ENCODE measurements around the gene KIAA0753.

KIAA0753 gene

DNA sequence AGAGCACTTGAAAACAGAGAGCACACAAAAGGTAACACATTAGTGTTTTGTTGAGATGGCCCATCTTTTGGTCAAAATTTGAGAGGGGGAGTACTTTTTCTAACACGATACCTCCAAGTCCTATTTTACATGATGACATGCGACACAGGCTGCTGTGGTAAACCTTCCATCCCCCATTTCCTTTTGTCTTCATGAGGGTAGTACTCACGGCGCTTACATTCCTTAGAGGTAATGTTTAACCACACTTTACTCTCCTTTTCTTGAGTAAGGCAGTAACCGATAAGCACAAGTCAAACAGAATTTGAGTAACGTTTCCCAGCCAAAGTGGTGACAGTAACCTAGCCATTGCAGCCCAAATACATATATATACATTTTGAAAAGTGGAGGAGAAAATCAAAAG is 48.3 kb downstream of the KIAA0753 start:
- ATAC-seq (ENCODE audit: low read depth) (peak; percentile 20; the same call in 2 of the 3 replicates), DNase-seq (ENCODE audit: low spot score) (no peak)
- TF ChIP-seq, protein P1, sequence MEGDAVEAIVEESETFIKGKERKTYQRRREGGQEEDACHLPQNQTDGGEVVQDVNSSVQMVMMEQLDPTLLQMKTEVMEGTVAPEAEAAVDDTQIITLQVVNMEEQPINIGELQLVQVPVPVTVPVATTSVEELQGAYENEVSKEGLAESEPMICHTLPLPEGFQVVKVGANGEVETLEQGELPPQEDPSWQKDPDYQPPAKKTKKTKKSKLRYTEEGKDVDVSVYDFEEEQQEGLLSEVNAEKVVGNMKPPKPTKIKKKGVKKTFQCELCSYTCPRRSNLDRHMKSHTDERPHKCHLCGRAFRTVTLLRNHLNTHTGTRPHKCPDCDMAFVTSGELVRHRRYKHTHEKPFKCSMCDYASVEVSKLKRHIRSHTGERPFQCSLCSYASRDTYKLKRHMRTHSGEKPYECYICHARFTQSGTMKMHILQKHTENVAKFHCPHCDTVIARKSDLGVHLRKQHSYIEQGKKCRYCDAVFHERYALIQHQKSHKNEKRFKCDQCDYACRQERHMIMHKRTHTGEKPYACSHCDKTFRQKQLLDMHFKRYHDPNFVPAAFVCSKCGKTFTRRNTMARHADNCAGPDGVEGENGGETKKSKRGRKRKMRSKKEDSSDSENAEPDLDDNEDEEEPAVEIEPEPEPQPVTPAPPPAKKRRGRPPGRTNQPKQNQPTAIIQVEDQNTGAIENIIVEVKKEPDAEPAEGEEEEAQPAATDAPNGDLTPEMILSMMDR (IDR thresholded peaks at IDR 0.05; ENCODE audit: poor library complexity, severe bottlenecking) = no peak
- Histone ChIP-seq H3K9me3 (ENCODE audit: severe bottlenecking) (no peaks in the 10 kb centered on the region), H3K4me3 (ENCODE audit: severe bottlenecking) (no peak overlapping the region), H3K27me3 (ENCODE audit: insufficient read depth, poor library complexity, severe bottlenecking) (no peaks in the 10 kb centered on the region), H3K4me1 (ENCODE audit: insufficient read depth, poor library complexity, severe bottlenecking) (peaks cover 19% of the 10 kb centered on the region), H3K36me3 (ENCODE audit: low read depth) (peaks cover 81% of the 10 kb centered on the region), H3K27ac (ENCODE audit: poor library complexity, severe bottlenecking) (peak overlapping the region; percentile 92)

DNA sequence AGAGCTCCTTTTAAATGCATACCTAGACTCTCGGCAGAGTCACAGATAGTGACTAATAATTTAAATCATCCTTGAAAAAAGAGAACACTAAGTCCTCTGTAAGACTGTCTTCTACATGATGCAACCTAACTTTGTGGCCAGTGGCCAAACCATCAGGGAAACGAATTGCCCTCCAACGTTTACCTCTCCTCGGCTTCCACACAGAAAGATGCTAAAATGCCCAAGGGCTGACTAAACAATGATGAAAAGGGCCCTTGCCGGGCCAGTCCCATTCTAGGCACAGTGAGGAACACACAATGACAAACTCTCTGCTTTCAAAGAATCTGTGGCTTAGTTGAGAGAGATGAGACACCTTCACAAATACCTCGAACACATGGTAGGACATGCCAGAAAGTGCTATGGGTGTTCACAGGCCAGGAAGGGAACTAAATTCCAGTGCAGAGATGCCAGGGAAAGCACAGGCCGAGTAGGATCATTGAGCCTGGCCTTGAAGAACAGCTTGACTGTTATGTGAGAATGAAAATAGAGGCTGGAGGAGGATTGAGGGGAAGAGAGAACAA is 48.8 kb downstream of the KIAA0753 start:
- Histone ChIP-seq H3K27ac (ENCODE audit: poor library complexity, severe bottlenecking) (peak overlapping the region; percentile 92), H3K4me3 (ENCODE audit: severe bottlenecking) (no peak overlapping the region), H3K9me3 (ENCODE audit: severe bottlenecking) (no peaks in the 10 kb centered on the region), H3K36me3 (ENCODE audit: low read depth) (peaks cover 81% of the 10 kb centered on the region), H3K27me3 (ENCODE audit: insufficient read depth, poor library complexity, severe bottlenecking) (no peaks in the 10 kb centered on the region), H3K4me1 (ENCODE audit: insufficient read depth, poor library complexity, severe bottlenecking) (peaks cover 19% of the 10 kb centered on the region)
- TF ChIP-seq, protein P1 (IDR thresholded peaks at IDR 0.05; ENCODE audit: poor library complexity, severe bottlenecking) = no peak
- ATAC-seq (ENCODE audit: low read depth) (peak; percentile 92), DNase-seq (ENCODE audit: low spot score) (no peak)

- H3K4me1 ChIP-seq (ENCODE audit: insufficient read depth, poor library complexity, severe bottlenecking) = peaks cover 19% of the 10 kb centered on the region
- TF ChIP-seq, protein P1 (IDR thresholded peaks at IDR 0.05; ENCODE audit: poor library complexity, severe bottlenecking) = no peak
- no peak for DNase-seq (ENCODE audit: low spot score)
- H3K27me3 ChIP-seq (ENCODE audit: insufficient read depth, poor library complexity, severe bottlenecking) = no peaks in the 10 kb centered on the region
- ATAC-seq (ENCODE audit: low read depth) = no peak
- H3K27ac ChIP-seq (ENCODE audit: poor library complexity, severe bottlenecking) = no peak overlapping the region
- H3K9me3 ChIP-seq (ENCODE audit: severe bottlenecking) = no peaks in the 10 kb centered on the region
- H3K36me3 ChIP-seq (ENCODE audit: low read depth) = peaks cover 84% of the 10 kb centered on the region
- H3K4me3 ChIP-seq (ENCODE audit: severe bottlenecking) = no peak overlapping the region
These were observed 51.1 kb downstream of the KIAA0753 start for GRCh38 chr17:6589266-6589946.

- Histone ChIP-seq H3K4me1 (ENCODE audit: insufficient read depth, poor library complexity, severe bottlenecking) (peaks cover 19% of the 10 kb centered on the region), H3K36me3 (ENCODE audit: low read depth) (peaks cover 86% of the 10 kb centered on the region), H3K27ac (ENCODE audit: poor library complexity, severe bottlenecking) (no peak overlapping the region), H3K27me3 (ENCODE audit: insufficient read depth, poor library complexity, severe bottlenecking) (no peaks in the 10 kb centered on the region), H3K4me3 (ENCODE audit: severe bottlenecking) (no peak overlapping the region), H3K9me3 (ENCODE audit: severe bottlenecking) (no peaks in the 10 kb centered on the region)
- no peak for ATAC-seq (ENCODE audit: low read depth)
- TF ChIP-seq, protein P1 (IDR thresholded peaks at IDR 0.05; ENCODE audit: poor library complexity, severe bottlenecking) = no peak
- DNase-seq (ENCODE audit: low spot score) = no peak
These were observed 52.3 kb downstream of the KIAA0753 start for GRCh38 chr17:6588165-6588564.

- H3K27ac ChIP-seq (ENCODE audit: poor library complexity, severe bottlenecking) = no peak overlapping the region
- peaks cover 92% of the 10 kb centered on the region for H3K36me3 ChIP-seq (ENCODE audit: low read depth)
- no peaks in the 10 kb centered on the region for H3K9me3 ChIP-seq (ENCODE audit: severe bottlenecking)
- ATAC-seq (ENCODE audit: low read depth) (no peak), DNase-seq (ENCODE audit: low spot score) (no peak)
- TF ChIP-seq, protein P1 (IDR thresholded peaks at IDR 0.05; ENCODE audit: poor library complexity, severe bottlenecking) = no peak
- H3K4me1 ChIP-seq (ENCODE audit: insufficient read depth, poor library complexity, severe bottlenecking) = peaks cover 15% of the 10 kb centered on the region
- no peak overlapping the region for H3K4me3 ChIP-seq (ENCODE audit: severe bottlenecking)
- H3K27me3 ChIP-seq (ENCODE audit: insufficient read depth, poor library complexity, severe bottlenecking) = no peaks in the 10 kb centered on the region
These were observed 53.2 kb downstream of the KIAA0753 start for GRCh38 chr17:6587310-6587709.
